Lower lobe of right lung (tissue), 2 donors: ENCODE data around the gene KIF19. TPM values are rescaled to one million over a fixed set of nuclear protein-coding genes. Genes with fewer than 3 reads are reported as not detected.
"Not testable (repeated sequence)": the region's sequence is repeated elsewhere in the genome, so short reads cannot be mapped to it uniquely, and the experiment has no call there.

ENCODE experiments used
- ATAC-seq, 2 donors: fragments of 200-7000 bp; cut with Tn5 transposase; one replicate each; pipeline ENCODE4 v1.9.1; 2020 to 2022; ENCODE audit warnings: mild to moderate bottlenecking in 2 of 2, moderate library complexity in 2 of 2
- DNase-seq: peaks from one replicate; pipeline ENCODE4 v3.0.0-alpha.2; 2020
- H3K27ac ChIP-seq: fragments of 200-600 bp; one replicate; pipeline ENCODE4 v1.8.0; 2022
- H3K27me3 ChIP-seq: fragments of 200-600 bp; one replicate; pipeline ENCODE4 v1.8.0; 2022; ENCODE audit warnings: low read depth
- H3K36me3 ChIP-seq: fragments of 200-600 bp; one replicate; pipeline ENCODE4 v1.8.0; 2022; ENCODE audit warnings: mild to moderate bottlenecking
- H3K4me1 ChIP-seq: fragments of 200-600 bp; one replicate; pipeline ENCODE4 v1.8.0; 2022
- H3K4me3 ChIP-seq: fragments of 200-600 bp; one replicate; pipeline ENCODE4 v1.8.0; 2022; ENCODE audit warnings: mild to moderate bottlenecking
- H3K9me3 ChIP-seq: fragments of 200-600 bp; one replicate; pipeline ENCODE4 v1.8.0; 2022
- CTCF ChIP-seq: fragments of 200-600 bp; IDR thresholded peaks from one replicate; pipeline ENCODE4 v1.8.0; 2022; ENCODE audit warnings: antibody characterized with exemption, mild to moderate bottlenecking
- intact Hi-C: fragments of 100-400 bp; cut with DNase I; formaldehyde crosslinking; loops from one replicate; pipeline ENCODE4 v1.11.0; 2022
- total RNA-seq: library from RNA; stranded (reverse); fragmentation: NEBNext Ultra II Directional; extraction: Animal tissue kit (Norgen Biotek cat#: 25700); gene quantifications from one replicate; pipeline ENCODE4 v1.2.1, GENCODE V29; 2021
- donor health status: DM: no; HTN: yes; CAD: no; lungs with severe emphysema.

The KIF19 gene
- total RNA-seq, 1 donor from 2014 or later = 3.6 TPM

DNA sequence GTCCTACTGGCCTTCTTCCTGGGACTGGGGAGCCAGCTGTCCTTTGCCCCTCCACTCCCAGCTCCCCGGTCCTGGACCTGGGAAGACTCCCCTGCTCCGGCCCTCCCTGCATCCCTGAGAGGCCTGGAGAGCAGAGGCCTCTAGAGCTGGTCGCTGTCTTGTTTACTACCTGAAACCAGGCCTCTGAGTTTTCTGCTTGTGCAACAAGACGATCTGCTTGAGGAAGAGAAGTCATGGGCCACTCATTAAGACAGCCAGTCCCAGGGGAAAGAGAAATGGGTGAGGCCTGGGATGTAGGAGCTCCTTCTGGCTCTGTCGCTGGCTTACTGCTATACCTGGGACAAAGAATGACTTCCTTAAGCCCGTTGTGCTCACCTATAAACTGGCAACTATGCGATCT lies 76.0 kb downstream of the KIF19 start:
- no peaks in the 10 kb centered on the region for H3K4me1 ChIP-seq
- no peaks in the 10 kb centered on the region for H3K9me3 ChIP-seq
- intact Hi-C loops = no loop called here
- DNase-seq (no peak), ATAC-seq (no peak)
- H3K4me3 ChIP-seq = no peak overlapping the region
- no peaks in the 10 kb centered on the region for H3K27me3 ChIP-seq
- no peaks in the 10 kb centered on the region for H3K36me3 ChIP-seq
- TF ChIP-seq CTCF = no peak
- no peak overlapping the region for H3K27ac ChIP-seq

DNA sequence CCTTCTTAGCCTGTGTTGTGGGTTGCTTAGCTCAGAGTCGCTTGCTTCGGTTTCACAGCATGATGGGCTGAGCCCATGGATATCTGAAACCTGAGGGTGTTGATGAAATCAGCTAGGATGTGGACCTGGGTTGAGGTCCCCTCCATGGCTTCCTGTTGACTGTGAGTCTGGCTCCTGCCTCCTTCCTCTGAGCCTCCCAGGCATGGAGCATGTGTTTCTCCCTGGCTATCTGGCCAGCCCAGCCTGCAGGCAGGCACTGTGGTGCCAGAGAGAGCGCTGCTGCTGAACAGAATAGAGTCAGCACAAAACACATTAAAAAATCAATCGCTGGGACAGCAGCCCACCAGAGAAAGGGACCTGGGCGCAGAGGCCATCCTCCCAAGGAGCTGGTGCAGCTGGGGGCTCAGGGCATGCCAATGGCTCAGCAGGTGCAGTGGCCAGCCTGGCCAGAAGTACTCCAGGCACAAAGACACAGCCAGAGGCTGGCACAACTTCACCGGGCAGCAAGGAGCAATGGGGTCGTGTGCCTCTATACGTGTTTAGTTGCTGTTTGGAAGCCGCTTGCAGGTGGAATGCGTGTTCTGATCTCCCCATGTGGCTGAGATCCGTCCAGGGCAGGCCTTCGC lies 77.6 kb downstream of the KIF19 start:
- intact Hi-C loops = no loop called here

DNA sequence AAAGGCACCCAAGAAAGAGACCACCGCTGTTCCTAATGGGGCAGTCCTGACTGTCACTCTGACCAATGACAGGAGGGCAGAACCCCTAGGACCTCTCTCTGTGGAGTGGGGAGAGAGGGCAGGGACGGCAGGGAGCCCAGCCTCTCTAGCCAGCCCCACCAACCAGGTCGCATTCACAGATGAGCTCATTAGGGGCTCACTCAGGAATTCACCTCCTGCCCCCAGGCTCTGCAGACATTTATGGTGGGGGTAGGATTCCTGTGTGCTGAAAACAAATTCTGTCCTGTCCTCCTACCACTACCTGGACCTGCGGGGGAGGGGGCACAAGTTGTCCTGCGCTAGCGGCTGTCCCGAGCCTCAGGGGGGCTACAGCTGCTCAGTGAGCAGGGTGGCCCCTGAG lies 78.2 kb downstream of the KIF19 start:
- no peak overlapping the region for H3K27ac ChIP-seq
- no peak overlapping the region for H3K4me3 ChIP-seq
- DNase-seq (no peak), ATAC-seq (no peak)
- no peaks in the 10 kb centered on the region for H3K27me3 ChIP-seq
- H3K4me1 ChIP-seq = no peaks in the 10 kb centered on the region
- TF ChIP-seq CTCF = no peak
- H3K36me3 ChIP-seq = no peaks in the 10 kb centered on the region
- no peaks in the 10 kb centered on the region for H3K9me3 ChIP-seq
- intact Hi-C loops = no loop called here

More for the DNA sequence above, 77.6 kb downstream of the KIF19 start:
- Histone ChIP-seq H3K27me3 (no peaks in the 10 kb centered on the region), H3K4me3 (no peak overlapping the region), H3K36me3 (no peaks in the 10 kb centered on the region), H3K9me3 (no peaks in the 10 kb centered on the region), H3K27ac (no peak overlapping the region), H3K4me1 (no peaks in the 10 kb centered on the region)
- ATAC-seq (no peak), DNase-seq (no peak)
- TF ChIP-seq CTCF = no peak

DNA sequence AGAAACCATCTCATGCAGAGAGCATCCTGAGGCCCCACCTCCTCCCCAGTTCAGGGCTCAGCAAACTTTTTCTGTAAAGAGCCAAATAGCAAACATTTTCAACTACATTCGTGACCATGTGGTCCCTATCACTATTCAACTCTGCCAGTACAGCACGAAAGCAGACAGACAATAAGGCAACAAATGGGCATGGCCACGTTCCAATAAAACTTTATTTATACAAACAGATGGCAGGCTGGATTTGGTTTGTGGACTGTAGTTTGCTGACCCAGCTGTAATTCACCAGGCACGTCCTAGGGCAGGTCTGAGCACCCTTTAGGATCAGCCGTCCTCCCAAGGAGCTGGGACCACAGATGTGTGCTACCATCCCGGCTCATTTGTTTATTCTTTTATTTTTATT lies 78.8 kb downstream of the KIF19 start:
- ATAC-seq = no peak
- H3K9me3 ChIP-seq = no peaks in the 10 kb centered on the region
- intact Hi-C loops = no loop called here
- no peak for TF ChIP-seq CTCF
- DNase-seq = no peak
- H3K36me3 ChIP-seq = no peaks in the 10 kb centered on the region
- H3K4me3 ChIP-seq = no peak overlapping the region
- H3K27me3 ChIP-seq = no peaks in the 10 kb centered on the region
- H3K27ac ChIP-seq = no peak overlapping the region
- no peaks in the 10 kb centered on the region for H3K4me1 ChIP-seq

- H3K9me3 ChIP-seq, H3K27me3 ChIP-seq, DNase-seq, H3K27ac ChIP-seq, H3K36me3 ChIP-seq, H3K4me1 ChIP-seq, intact Hi-C loops, H3K4me3 ChIP-seq, ATAC-seq: not testable (repeated sequence)
Measured at GRCh38 chr17:74405311-74405710, 79.3 kb downstream of the KIF19 start.

Other genes with a start within 250 kb of the KIF19 start
- gene RPL38, start 122.5 kb upstream of the KIF19 start, total RNA-seq = 701 TPM
- 7.7 TPM for gene TTYH2, start 112.7 kb upstream of the KIF19 start, total RNA-seq
- 6.2 TPM for gene DNAI2, start 52.0 kb upstream of the KIF19 start, total RNA-seq
- gene BTBD17, start 35.6 kb downstream of the KIF19 start, total RNA-seq = not detected
- gene GPR142, start 41.3 kb downstream of the KIF19 start, total RNA-seq = not detected
- 58.2 TPM for gene GPRC5C, start 105.9 kb downstream of the KIF19 start, total RNA-seq
- 27.8 TPM for gene CD300A, start 140.4 kb downstream of the KIF19 start, total RNA-seq
- 1.5 TPM for gene CD300LB, start 205.2 kb downstream of the KIF19 start, total RNA-seq
- 13.9 TPM for gene CD300C, start 219.9 kb downstream of the KIF19 start, total RNA-seq
- gene CD300H, start 241.3 kb downstream of the KIF19 start, total RNA-seq = 0.92 TPM